RPMI8226 (cell line): ENCODE results near the gene SRMS.
A peak's percentile ranks its signal among the peaks of the same experiment; 100 is the strongest.

Source experiments
- DNase-seq: peaks from one replicate; pipeline ENCODE4 v3.0.0-alpha.2; 2015

SRMS gene

GRCh38 chr20:63536997-63537524, 10.5 kb downstream of the SRMS start, which contains the start of gene PTK6:
Gene PTK6, minus strand, starts transcription at chr20:63537376. Its CDS starts 62 bp downstream, at chr20:63537314.
- DNase-seq = peak; percentile 73

- DNase-seq = no peak
Observed at GRCh38 chr20:63536241-63536977, 11.1 kb downstream of the SRMS start.

GRCh38 chr20:63534831-63535651, 12.5 kb downstream of the SRMS start:
- DNase-seq = no peak

- DNase-seq = no peak
Observed at GRCh38 chr20:63534427-63534830, 13.1 kb downstream of the SRMS start.

GRCh38 chr20:63533871-63534393, 13.6 kb downstream of the SRMS start:
- DNase-seq = no peak

- DNase-seq = no peak
Observed at GRCh38 chr20:63533388-63533787, 14.2 kb downstream of the SRMS start.

- DNase-seq = no peak
Observed at GRCh38 chr20:63532449-63532971, 15.0 kb downstream of the SRMS start.

GRCh38 chr20:63531686-63532448, 15.7 kb downstream of the SRMS start:
- DNase-seq = no peak

GRCh38 chr20:63530788-63531160, 16.8 kb downstream of the SRMS start:
- DNase-seq = no peak

- DNase-seq = no peak
Observed at GRCh38 chr20:63529861-63530787, 17.4 kb downstream of the SRMS start.

GRCh38 chr20:63529180-63529860, 18.2 kb downstream of the SRMS start:
- no peak for DNase-seq

- no peak for DNase-seq
Observed at GRCh38 chr20:63527184-63527583, 20.4 kb downstream of the SRMS start.

GRCh38 chr20:63525971-63526370, 21.6 kb downstream of the SRMS start:
- no peak for DNase-seq

- no peak for DNase-seq
Observed at GRCh38 chr20:63525185-63525584, 22.4 kb downstream of the SRMS start.

- no peak for DNase-seq
Observed at GRCh38 chr20:63522981-63523611, 24.5 kb downstream of the SRMS start.

- DNase-seq = no peak
Observed at GRCh38 chr20:63522091-63522868, 25.3 kb downstream of the SRMS start.

- DNase-seq = no peak
Observed at GRCh38 chr20:63521602-63522001, 25.9 kb downstream of the SRMS start.

- DNase-seq = peak; percentile 82
Observed at GRCh38 chr20:63520934-63521601, 26.5 kb downstream of the SRMS start.

- DNase-seq = peak; percentile 87
Observed at GRCh38 chr20:63520504-63520933, 27.0 kb downstream of the SRMS start, which contains the start of gene PPDPF. Gene PPDPF, plus strand, starts transcription at chr20:63520765. Its CDS starts 544 bp downstream, at chr20:63521309.
